Measurements from ENCODE around the gene IRF2. TPM values are rescaled to one million over a fixed set of nuclear protein-coding genes. Genes with fewer than 3 reads are reported as not detected.

Gene IRF2
- polyA plus RNA-seq, 1 donor from 2014 or later: 1.4 TPM

DNA sequence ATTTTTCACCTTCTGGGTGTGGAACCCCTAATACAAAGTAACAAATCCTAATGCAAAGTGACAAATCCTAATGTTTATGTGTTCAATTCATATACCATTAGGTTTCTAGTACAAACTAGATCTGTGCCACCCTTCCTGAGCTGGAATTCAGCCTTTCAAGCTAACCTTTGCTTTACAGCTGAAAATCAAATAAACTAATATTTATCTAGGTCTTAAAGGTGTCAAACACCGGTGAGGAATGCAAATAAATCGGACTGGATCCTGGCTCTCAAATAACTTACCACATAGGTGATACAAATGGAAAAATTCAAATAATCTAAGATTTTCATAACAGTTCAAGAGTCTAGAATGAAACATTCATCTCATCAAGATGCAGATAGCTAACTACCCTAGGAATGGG lies 11.6 kb downstream of the IRF2 start:
- no peak overlapping the region for H3K4me3 ChIP-seq (ENCODE audit: low read length)
- H3K27ac ChIP-seq (ENCODE audit: low read length): no peak overlapping the region
- H3F3A ChIP-seq (ENCODE audit: insufficient read depth, low read length, poor library complexity, severe bottlenecking): no peaks in the 10 kb centered on the region
- H3K36me3 ChIP-seq (ENCODE audit: insufficient read depth, low read length): no peaks in the 10 kb centered on the region
- H3K79me2 ChIP-seq (replicated peaks; ENCODE audit: insufficient read depth, low read length): no peaks in the 10 kb centered on the region
- TF ChIP-seq EP300 (conservative IDR thresholded peaks at IDR 0.05; ENCODE audit: poor library complexity, severe bottlenecking) (no peak), POLR2AphosphoS5 (IDR thresholded peaks at IDR 0.05) (no peak), RAD21 (conservative IDR thresholded peaks at IDR 0.05) (no peak), EZH2 (IDR thresholded peaks at IDR 0.05; ENCODE audit: borderline replicate concordance, insufficient read depth, low read length, poor library complexity, severe bottlenecking) (no peak), MXI1 (conservative IDR thresholded peaks at IDR 0.05; ENCODE audit: poor library complexity, severe bottlenecking) (no peak), SMC3 (conservative IDR thresholded peaks at IDR 0.05; ENCODE audit: poor library complexity) (no peak), TAF1 (IDR thresholded peaks at IDR 0.05; ENCODE audit: low read depth) (no peak)
- TF ChIP-seq, protein P1, sequence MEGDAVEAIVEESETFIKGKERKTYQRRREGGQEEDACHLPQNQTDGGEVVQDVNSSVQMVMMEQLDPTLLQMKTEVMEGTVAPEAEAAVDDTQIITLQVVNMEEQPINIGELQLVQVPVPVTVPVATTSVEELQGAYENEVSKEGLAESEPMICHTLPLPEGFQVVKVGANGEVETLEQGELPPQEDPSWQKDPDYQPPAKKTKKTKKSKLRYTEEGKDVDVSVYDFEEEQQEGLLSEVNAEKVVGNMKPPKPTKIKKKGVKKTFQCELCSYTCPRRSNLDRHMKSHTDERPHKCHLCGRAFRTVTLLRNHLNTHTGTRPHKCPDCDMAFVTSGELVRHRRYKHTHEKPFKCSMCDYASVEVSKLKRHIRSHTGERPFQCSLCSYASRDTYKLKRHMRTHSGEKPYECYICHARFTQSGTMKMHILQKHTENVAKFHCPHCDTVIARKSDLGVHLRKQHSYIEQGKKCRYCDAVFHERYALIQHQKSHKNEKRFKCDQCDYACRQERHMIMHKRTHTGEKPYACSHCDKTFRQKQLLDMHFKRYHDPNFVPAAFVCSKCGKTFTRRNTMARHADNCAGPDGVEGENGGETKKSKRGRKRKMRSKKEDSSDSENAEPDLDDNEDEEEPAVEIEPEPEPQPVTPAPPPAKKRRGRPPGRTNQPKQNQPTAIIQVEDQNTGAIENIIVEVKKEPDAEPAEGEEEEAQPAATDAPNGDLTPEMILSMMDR (IDR thresholded peaks at IDR 0.05; ENCODE audit: poor library complexity, severe bottlenecking): no peak
- TF ChIP-seq, protein P2, sequence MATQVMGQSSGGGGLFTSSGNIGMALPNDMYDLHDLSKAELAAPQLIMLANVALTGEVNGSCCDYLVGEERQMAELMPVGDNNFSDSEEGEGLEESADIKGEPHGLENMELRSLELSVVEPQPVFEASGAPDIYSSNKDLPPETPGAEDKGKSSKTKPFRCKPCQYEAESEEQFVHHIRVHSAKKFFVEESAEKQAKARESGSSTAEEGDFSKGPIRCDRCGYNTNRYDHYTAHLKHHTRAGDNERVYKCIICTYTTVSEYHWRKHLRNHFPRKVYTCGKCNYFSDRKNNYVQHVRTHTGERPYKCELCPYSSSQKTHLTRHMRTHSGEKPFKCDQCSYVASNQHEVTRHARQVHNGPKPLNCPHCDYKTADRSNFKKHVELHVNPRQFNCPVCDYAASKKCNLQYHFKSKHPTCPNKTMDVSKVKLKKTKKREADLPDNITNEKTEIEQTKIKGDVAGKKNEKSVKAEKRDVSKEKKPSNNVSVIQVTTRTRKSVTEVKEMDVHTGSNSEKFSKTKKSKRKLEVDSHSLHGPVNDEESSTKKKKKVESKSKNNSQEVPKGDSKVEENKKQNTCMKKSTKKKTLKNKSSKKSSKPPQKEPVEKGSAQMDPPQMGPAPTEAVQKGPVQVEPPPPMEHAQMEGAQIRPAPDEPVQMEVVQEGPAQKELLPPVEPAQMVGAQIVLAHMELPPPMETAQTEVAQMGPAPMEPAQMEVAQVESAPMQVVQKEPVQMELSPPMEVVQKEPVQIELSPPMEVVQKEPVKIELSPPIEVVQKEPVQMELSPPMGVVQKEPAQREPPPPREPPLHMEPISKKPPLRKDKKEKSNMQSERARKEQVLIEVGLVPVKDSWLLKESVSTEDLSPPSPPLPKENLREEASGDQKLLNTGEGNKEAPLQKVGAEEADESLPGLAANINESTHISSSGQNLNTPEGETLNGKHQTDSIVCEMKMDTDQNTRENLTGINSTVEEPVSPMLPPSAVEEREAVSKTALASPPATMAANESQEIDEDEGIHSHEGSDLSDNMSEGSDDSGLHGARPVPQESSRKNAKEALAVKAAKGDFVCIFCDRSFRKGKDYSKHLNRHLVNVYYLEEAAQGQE (IDR thresholded peaks at IDR 0.05; ENCODE audit: borderline replicate concordance): no peak
- no peaks in the 10 kb centered on the region for H3K27me3 ChIP-seq (ENCODE audit: insufficient read depth, low read depth, low read length)
- no peak overlapping the region for H3K9ac ChIP-seq (ENCODE audit: low read length)
- no peaks in the 10 kb centered on the region for H3K9me2 ChIP-seq (ENCODE audit: insufficient read depth, low read length)
- no peaks in the 10 kb centered on the region for H3K9me3 ChIP-seq (ENCODE audit: low read length)
- no peaks in the 10 kb centered on the region for H4K20me1 ChIP-seq (ENCODE audit: insufficient read depth)
- H2AFZ ChIP-seq (ENCODE audit: low read depth, low read length): no peak overlapping the region
- H3K4me2 ChIP-seq (ENCODE audit: low read length): no peak overlapping the region

DNA sequence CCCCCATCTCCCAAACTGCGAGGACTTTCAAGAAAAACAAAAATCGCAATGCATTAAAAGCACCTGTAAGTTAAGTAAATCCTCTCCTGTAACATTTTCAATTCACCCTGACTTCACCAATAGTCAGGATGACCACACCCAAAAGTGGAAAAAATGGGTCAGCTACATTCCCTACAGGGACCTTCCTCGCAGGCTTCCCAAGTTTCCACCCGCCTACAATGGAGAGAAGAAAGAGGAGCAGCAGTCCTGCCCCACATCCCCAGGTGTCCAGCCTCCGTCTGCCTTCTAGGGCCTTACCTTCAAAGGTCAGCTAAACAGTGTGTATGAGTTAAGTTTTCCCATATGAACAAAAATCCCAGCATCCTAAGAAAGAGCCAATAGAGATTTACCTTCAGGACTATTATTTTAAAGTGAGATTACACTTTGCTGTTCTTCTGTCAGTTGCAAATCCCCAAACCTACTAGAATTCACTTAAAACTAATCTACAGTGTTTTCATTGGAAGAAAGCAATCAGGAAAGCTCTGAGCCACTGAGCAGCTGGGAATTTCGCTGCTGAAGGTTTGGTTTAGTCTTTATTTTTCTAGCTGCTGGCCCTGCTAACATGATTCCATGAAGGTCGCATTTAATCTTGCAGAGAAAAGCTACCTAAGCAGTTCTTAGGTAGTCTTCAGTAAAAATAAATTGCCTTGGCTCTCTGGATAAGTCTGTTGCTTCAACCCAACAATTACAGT lies 12.5 kb downstream of the IRF2 start:
- Histone ChIP-seq H3K9ac (ENCODE audit: low read length) (no peak overlapping the region), H4K20me1 (ENCODE audit: insufficient read depth) (no peaks in the 10 kb centered on the region), H3K4me2 (ENCODE audit: low read length) (no peak overlapping the region)

More for the DNA sequence above, 12.5 kb downstream of the IRF2 start:
- no peak for TF ChIP-seq EP300 (conservative IDR thresholded peaks at IDR 0.05; ENCODE audit: poor library complexity, severe bottlenecking)
- no peak for TF ChIP-seq POLR2AphosphoS5 (IDR thresholded peaks at IDR 0.05)
- TF ChIP-seq, protein P2 (IDR thresholded peaks at IDR 0.05; ENCODE audit: borderline replicate concordance): no peak
- TF ChIP-seq TAF1 (IDR thresholded peaks at IDR 0.05; ENCODE audit: low read depth): no peak
- no peak for TF ChIP-seq EZH2 (IDR thresholded peaks at IDR 0.05; ENCODE audit: borderline replicate concordance, insufficient read depth, low read length, poor library complexity, severe bottlenecking)
- Histone ChIP-seq H3K9me3 (ENCODE audit: low read length) (no peaks in the 10 kb centered on the region), H3K79me2 (replicated peaks; ENCODE audit: insufficient read depth, low read length) (no peaks in the 10 kb centered on the region), H3F3A (ENCODE audit: insufficient read depth, low read length, poor library complexity, severe bottlenecking) (no peaks in the 10 kb centered on the region), H2AFZ (ENCODE audit: low read depth, low read length) (no peak overlapping the region), H3K4me3 (ENCODE audit: low read length) (no peak overlapping the region), H3K27me3 (ENCODE audit: insufficient read depth, low read depth, low read length) (no peaks in the 10 kb centered on the region), H3K36me3 (ENCODE audit: insufficient read depth, low read length) (no peaks in the 10 kb centered on the region), H3K27ac (ENCODE audit: low read length) (no peak overlapping the region), H3K9me2 (ENCODE audit: insufficient read depth, low read length) (no peaks in the 10 kb centered on the region)
